Activated CD8-positive, alpha-beta memory T cell treated with anti-CD3 and anti-CD28 coated beads, Interleukin-2, amount 50 U/mL, for 24 hours (primary cell): ENCODE results near the gene STK31.
"Not testable (repeated sequence)": the region's sequence is repeated elsewhere in the genome, so short reads cannot be mapped to it uniquely, and the experiment has no call there.

Experiments used
- DNase-seq: peaks from one replicate; pipeline ENCODE4 v3.0.0-alpha.2; 2020; ENCODE audit errors: extremely low read depth

STK31 gene

DNA sequence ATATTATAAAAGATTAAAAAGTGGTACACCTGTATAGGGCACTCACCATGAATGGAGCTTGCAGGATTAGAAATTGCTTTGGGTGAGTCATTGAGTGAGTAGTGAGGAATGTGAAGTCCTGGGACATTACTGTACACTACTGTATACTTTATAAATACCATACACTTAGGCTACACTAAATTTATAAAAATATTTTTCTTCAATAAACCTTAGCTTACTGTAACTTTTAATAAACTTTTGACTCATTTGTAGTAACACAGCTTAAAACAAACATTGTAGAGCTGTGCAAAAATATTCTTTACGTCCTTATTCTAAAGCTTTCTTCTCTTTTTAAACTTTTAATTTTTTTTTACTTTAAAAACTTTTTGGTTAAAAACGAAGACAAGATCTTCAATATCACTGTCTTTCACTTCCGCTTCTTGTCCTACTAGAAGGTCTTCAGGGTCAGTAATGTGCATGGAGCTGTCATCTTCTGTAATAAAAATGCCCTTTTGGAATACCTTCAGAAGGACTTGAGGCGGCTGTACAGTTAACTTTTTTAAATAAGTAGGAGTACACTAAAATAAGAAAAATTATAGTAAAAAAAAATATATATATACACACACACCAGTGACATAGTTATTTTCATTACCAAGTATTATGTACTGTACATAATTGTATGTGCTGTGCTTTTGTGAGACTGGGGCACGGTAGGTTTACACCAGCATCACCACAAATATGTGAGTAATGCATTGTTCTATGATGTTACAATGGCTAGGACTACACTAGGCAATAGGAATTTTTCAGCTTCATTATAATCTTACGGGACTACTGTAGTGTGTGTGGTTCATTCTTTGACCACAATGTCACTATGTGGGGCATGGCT is 3.5 kb downstream of the STK31 start:
- DNase-seq: no peak

DNA sequence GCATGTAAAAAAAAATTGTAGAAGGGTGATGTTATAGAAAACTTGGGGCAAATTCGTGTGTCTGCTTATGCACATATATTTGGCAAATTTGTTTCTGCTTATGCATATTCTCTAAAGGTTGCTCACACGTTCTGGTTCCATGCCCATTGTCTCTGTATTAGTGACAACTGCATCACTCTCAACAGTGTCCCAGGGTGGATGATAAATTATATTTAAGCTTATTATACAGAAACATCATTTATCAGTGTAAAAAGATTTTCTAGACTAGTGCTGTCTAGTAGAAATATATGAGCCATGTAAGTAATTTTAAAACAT is 4.1 kb downstream of the STK31 start:
- DNase-seq: no peak

DNA sequence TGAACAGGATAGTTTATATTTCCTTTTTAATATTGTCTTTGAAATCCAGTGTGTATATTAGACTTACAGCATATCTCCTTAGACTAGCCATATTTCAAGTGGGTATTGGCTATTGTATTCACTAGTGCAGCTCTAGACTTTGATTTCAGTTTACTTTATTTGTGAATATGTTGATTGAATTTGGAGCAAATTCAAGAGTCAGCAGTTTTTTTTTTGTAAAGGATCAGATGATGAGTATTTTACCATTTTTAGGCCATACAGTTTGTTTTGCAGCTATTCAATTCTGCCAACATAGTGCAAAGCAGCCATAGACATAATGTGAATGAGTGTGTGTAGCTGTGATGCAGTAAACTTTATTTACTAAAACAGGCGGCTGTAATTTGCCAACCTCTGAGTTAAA is 4.6 kb downstream of the STK31 start:
- no peak for DNase-seq

DNA sequence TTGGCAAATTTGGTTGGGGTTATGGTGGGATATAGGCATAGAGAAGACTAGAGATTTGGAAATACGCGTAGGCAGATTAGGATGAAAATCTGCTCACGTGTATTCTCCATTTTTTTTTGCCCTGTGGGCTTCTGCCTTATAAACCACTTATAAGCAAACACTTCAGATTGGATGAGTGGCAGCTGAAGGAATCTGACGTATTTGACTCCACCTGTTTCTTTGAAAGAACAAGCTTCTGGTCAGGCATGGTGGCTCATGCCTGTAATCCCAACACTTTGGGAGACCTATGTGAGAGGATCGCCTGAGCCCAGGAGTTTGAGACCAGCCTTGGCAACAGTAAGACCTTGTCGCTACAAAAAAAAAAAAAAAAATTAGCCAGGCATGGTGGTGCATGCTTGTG is 5.1 kb downstream of the STK31 start:
- DNase-seq: no peak

DNA sequence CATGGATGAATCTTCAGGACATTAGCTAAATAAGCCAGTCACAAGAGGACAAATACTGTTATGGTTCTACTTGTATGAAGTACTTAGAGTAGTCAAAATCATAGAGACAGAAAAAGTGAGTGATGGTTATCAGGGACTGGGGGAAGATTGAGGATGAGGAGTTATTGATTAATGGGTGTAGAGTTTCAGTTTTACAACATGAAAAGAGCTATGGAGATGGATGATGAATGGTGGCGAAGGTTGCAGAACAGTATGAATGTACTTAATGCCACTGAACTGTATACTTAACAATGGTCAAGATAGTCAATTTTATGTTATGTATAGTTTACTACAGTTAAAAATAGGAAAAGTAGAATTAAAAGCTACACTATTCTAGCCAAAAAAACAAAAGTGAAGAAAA is 7.8 kb downstream of the STK31 start:
- no peak for DNase-seq

DNA sequence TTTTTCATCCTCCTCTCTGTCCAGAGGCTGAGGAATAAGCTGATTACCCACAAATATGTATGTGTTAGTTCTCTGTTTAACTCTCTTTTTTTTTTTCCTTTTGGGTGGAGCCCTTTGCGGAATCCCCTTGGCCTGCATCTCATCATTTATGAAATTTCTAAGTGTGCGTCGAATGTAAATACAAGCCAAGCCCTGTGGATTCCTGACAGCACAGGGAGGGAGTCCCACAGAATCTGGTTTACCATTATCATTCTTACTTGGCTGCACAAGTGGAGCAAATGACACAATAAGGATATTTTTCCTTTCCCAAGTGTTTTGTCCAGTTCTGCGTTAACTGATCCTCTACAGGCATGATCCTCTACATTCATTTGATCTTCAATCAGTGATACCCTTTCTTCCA is 11.4 kb downstream of the STK31 start:
- no peak for DNase-seq

DNA sequence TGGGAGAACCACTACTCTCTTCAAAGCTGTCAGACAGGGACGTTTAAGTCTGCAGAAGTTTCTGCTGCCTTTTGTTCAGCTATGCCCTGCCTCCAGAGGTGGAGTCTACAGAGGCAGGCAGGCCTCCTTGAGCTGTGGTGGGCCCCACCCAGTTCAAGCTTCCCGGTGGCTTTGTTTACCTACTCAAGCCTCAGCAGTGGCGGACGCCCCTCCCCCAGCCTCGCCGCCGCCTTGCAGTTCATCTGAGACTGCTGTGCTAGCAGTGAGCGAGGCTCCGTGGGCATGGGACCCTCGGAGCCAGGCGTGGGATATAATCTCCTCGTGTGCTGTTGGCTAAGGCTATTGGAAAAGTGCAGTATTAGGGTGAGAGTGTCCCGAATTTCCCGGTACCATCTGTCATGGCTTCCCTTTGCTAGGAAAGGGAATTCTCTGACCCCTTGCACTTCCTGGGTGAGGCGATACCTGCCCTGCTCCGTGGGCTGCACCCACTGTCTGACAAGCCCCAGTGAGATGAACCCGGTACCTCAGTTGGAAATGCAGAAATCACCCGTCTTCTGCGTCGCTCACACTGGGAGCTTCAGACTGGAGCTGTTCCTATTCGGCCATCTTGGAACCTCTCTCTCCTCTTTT is 12.7 kb downstream of the STK31 start:
- not testable (repeated sequence) for DNase-seq

DNA sequence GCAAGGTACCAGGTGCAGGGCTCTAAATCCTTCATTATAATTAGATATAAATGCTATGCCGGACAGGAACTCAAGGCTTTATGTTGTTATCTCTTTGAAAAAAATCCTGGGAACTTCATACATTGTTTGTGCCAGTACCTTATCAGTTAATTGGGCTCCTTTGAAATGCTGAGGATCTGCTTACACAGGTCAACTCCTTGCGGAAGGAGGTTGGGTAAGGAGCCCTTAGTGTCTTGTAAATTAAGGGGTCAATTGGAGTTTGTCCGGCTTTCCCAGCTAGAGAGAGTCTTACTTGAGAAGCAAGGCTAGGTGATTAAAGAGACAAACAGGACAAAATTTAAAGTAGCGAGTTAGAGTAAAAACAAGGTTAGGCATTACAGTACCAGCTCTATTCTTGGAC is 14.1 kb downstream of the STK31 start:
- not testable (repeated sequence) for DNase-seq

DNA sequence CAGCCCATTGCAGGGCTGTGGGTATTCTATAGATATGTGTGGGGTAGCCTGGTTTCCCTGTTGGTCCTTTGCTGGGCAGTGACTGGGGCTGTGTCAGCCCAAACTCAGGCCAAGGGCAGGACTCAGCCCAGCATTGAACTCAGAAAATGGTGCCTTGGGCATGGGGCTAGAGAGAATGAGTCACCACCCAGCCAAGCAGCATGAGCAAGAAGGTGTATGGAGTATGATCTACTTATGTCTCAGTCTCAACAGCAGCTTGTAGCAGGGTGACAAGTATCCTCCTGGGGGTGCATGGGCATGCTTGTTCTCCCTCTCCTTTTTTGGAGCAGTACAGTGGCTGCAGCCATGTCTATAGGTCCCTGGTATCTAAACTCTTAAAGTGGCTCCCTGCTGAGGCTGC is 32.0 kb downstream of the STK31 start:
- no peak for DNase-seq

DNA sequence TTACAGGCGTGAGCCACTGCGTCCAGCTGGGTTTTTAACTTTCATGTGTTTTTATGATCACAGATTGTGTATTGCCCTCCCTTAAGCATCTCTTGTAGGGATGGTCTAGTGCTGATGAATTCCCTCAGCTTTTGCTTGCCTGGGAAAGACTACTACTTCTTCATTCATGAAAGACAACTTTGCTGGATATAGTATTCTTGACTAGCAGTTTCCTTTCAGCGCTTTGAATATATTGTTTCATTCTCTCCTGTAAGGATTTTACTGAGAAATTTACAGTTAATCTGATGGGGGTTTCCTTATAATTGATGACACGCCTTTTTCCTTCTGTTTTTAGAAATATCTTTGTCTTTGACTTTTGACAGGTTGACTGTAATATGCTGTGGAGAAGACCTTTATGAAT is 33.2 kb downstream of the STK31 start:
- DNase-seq: no peak

DNA sequence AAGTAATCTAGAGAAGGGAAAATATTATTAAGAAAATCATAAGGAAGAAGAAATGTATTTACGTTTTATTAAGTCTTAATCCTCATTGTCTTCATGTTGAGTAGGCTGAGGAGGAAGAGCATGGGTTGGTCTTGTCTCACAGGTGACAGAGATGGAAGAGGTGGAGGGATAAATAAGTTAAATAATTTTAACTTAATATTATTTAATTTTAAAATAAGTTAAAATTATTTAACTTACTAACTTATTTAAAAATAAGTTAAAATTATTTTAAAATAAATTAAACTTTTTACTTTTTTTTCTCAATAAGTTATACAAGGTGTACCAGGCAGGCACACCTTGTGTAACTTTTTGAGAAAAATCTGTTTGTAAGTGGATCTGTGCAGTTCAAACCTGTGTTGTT is 36.6 kb downstream of the STK31 start:
- no peak for DNase-seq

DNA sequence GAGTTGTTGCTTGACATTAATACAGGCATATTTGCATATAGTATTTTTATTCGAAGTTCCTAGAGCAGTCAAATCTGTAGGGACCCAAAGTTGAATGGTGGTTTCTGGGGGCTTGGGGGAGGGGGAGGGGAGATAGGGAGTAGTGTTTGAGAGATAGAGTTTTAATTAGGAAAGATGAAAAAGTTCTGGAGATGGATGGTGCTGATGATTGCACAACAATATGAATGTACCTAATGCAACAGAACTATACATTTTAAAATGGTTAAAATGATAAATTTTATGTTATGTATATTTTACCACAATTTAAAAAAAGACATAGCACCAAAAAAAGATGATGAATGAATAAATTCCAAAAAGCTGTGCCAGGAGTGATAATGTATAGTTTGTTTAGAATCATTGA is 41.8 kb downstream of the STK31 start:
- no peak for DNase-seq

DNA sequence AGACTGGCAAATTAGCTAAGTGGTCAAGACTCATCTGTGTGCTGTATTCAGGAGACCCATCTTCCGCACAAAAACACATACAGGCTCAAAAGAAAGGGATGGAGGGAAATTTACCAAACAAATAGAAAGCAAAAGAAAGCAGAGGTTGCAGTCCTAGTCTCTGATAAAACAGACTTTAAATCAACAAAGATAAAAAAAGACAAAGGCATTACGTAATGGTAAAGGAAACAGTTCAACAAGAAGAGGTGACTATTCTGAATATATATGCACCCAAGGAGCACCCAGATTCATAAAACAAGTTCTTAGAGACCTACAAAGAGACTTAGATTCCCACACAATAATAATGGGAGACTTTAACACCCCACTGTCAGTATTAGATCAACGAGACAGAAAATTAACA is 48.8 kb downstream of the STK31 start:
- not testable (repeated sequence) for DNase-seq

DNA sequence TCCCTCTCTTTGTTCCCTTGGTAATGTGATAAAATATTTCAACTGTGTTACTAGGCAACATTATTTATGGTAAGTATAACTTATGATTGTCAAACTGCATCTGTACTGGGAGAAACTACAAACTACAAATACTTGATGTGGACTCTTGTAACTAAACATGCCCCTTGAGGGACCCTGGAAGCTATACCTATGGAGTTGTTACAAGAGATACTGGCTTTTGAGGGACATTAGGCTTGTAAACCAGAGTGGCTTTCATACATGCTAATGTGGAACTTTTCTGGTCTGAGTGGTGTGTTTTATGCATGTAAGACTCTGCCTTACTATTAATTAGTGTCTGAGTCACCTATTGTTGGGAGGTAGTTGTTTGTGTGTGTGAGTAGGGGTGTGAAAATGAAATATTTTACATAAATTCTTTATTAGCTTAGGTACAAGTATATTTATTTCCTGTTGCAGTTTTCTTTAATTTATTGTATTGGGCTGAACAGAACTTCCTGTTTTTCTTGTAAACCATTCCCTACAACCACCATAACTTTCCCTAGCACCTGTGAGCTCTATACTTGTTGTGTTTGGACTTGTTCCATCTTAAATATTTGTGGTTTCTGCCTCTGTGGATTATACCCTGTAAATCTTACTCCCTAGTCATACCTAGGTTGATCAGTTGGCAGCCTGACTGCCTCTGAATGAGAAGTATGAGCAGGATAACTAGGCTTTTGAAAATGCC is 49.8 kb downstream of the STK31 start:
- no peak for DNase-seq

DNA sequence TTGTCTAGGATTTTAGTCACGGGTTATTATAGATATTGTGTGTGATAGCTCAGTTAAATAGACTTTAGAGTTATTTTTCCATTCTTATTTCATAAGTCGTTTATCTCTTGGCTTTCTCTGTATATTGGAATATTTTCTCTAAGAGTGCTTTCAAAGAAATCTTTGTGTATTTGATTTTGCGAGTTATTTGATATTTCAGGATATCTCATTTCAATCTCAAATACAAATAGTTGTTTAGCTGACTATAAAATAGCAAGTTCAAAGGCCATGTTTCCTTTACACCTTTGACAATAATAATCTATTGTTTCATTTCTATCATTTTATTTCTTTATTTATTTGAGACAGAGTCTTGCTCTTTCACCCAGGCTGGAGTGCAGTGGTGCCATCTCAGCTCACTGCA is 55.9 kb downstream of the STK31 start:
- no peak for DNase-seq

DNA sequence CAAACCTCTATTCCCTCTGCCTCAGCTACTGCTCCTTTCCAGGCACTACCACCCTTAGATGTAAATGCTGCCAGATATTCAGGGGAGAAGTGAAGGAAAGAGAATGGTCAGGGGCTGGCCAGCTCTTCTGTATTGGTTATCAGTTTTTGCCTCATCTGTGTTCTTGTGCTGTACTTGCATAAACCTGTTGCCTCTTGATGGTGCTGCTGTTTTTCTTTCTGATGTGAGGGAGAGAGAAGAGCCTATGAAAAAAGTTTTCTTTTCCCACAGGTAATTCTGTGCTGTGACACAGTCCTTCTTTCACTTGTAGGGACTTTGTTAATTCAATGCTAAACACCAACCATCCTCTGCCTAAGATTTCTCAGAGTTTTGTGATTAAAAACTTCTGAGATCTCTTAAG is 57.5 kb downstream of the STK31 start:
- no peak for DNase-seq

DNA sequence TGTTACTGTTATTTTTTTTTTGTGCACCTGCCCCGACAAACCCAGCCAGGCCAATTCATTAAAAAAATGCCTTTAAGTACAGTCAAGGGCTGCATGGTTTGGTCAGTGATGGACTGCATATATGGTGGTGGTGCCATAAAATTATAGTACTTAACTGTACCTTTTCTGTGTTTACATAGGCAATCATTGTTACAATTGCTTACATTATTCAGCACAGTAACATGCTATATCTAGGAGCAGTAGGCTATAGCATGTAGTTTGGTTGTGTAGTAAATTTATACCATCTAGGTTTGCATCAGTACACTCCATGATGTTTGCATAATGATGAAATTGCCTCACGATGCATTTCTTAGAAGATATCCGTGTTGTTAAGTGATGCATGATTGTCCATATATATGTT is 58.0 kb downstream of the STK31 start:
- no peak for DNase-seq

DNA sequence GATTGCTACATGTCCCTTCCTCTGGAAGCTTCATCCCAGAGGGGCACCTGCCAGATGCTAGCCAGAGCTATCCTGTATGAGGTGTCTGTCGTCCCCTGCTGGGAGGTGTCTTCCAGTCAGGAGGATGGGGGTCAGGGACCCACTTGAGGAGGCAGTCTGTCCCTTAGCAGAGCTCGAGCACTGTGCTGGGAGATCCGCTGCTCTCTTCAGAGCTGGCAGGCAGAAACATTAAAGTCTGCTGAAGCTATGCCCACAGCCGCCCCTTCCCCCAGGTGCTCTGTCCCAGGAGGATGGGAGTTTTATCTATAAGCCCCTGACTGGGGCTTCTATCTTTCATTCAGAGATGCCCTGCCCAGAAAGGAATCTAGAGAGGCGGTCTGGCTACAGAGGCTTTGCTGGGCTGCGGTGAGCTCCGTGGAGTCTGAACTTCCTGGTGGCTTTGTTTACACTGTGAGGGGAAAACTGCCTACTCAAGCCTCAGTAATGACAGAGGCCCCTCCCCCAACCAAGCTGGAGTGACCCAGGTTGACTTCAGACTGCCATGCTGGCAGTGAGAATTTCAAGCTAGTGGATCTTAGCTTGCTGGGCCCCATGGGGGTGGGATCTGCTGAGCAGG is 69.3 kb downstream of the STK31 start:
- DNase-seq: not testable (repeated sequence)

DNA sequence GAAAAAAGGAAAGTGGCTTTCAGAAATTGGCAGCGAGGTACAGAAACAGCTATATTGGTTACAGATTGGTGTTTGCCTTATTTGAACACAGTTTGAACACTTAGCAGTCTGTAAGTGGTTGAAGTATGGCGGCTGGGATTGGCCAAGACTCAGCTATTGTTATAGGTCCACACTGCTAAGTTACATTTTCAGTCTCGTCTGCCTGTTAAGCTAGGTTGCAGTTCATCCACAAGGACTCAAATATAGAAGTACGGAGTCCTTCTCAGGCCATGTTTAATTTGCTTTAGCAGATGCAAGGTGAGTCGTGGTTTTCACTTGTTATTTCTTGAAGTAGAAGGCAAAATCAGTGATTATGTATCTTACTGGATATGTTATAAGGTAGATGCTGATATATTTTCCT is 73.1 kb downstream of the STK31 start:
- DNase-seq: no peak

DNA sequence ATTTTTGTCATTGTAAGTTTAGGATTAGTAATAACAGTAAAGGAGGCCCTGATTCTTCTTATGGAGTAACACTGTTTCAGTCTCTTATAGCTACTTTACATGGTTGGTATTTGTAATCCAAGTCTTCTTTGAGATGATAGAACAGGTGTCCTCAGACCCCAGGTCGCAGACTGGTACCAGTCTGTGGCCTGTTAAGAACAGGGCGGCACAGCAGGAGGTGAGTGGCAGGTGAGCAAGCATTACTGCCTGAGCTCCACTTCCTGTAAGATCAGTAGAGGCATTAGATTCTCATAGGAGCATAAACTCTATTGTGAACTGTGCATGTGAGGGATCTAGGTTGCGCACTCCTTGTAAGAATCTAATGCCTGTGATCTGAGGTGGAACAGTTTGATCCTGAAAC is 77.3 kb downstream of the STK31 start:
- DNase-seq: no peak

DNA sequence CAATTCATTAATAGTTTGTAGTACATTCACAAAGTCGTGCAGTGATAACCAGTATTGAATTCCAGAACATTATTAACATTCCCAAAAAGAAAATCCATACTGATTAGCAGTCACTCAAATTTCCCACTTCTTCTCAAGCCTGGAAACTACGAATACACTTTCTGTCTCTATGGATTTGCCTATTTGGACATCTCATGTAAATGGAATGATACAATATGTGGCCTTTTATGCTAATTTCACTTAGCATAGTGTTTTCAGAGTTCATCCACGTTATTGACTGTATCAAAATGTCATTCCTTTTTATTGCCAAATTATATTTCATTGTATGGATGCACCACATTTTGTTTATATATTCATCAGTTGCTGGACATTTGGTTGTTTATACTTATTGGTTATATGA is 78.8 kb downstream of the STK31 start:
- DNase-seq: no peak

DNA sequence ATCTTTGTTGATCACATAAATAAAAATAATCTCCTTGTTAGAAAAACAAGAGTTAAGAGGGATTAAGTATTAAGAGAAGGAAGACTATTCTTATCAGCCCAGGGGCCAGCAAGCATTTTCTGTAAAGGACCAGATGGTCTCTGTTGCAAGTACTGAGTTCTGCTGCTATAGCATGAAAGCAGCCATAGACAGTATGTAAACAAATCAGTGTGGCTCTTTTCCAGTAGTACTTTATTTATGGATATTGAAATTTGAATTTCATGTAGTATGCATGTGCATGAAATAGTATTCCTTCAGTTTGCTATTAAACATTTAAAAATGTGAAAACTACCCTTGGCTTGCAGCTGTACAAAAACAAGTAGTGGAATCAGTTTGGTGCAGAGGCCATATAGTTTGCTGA is 81.7 kb downstream of the STK31 start:
- no peak for DNase-seq
